Muscle layer of duodenum (tissue), 2 donors: ENCODE data around the gene AMPD3.

Source experiments
- H3K27ac ChIP-seq: one replicate; pipeline ENCODE4 v1.7.0; 2013; ENCODE audit warnings: mild to moderate bottlenecking, low read length
- H3K27me3 ChIP-seq: one replicate; pipeline ENCODE4 v1.7.0; 2013; ENCODE audit warnings: low read depth, mild to moderate bottlenecking, control low read depth, low read length
- H3K36me3 ChIP-seq, 2 donors: one replicate each; pipeline ENCODE4 v1.7.0; 2013; ENCODE audit warnings: low read length in 2 of 2, control low read depth in 1 of 2, mild to moderate bottlenecking in 1 of 2; ENCODE audit not compliant: insufficient read depth in 2 of 2, control insufficient read depth in 1 of 2
- H3K4me1 ChIP-seq, 2 donors: one replicate each; pipeline ENCODE4 v1.7.0; 2013; ENCODE audit warnings: low read length in 2 of 2, mild to moderate bottlenecking in 2 of 2, control low read depth in 1 of 2, moderate library complexity in 1 of 2; ENCODE audit not compliant: insufficient read depth in 2 of 2, control insufficient read depth in 1 of 2
- H3K4me3 ChIP-seq, 2 donors: one replicate each; pipeline ENCODE4 v1.7.0; 2013; ENCODE audit warnings: low read length in 2 of 2, low read depth in 1 of 2, mild to moderate bottlenecking in 1 of 2
- H3K9me3 ChIP-seq, 2 donors: one replicate each; pipeline ENCODE4 v1.7.0; 2013; ENCODE audit warnings: low read length in 2 of 2, control low read depth in 1 of 2, mild to moderate bottlenecking in 1 of 2; ENCODE audit not compliant: control insufficient read depth in 1 of 2
- donor health status: healthy.

The AMPD3 gene

DNA sequence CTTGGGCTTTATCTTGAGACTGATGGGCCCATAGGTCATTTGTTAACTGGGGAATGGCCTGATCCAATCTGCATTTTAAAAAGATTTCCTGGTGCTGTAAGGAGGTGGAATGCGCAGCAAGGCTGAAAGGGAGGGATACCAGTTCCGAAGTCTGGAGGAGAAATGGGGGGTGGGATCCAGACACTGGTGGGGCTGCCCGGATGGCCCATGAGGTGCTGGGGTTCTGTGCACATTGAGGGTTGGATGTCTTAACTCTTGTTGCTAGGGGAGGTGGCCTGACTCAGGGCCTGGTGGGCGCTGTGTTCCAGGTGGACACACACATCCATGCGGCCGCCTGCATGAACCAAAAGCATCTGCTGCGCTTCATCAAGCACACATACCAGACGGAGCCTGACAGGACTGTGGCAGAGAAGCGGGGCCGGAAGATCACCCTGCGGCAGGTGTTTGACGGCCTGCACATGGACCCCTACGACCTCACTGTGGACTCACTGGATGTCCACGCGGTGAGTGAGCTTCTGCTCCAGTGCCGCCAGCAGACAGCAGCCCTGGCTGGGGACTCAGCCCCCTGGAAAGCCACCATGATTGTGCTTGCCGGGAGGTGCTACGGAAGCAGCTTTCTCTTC is 38.1 kb downstream of the AMPD3 start:
- Histone ChIP-seq H3K4me1 (no peaks in the 10 kb centered on the region), H3K4me3 (no peak overlapping the region), H3K27ac (no peak overlapping the region), H3K27me3 (no peaks in the 10 kb centered on the region), H3K36me3 (peaks cover 12 to 16% of the 10 kb centered on the region in 2 donors), H3K9me3 (no peaks in the 10 kb centered on the region)

DNA sequence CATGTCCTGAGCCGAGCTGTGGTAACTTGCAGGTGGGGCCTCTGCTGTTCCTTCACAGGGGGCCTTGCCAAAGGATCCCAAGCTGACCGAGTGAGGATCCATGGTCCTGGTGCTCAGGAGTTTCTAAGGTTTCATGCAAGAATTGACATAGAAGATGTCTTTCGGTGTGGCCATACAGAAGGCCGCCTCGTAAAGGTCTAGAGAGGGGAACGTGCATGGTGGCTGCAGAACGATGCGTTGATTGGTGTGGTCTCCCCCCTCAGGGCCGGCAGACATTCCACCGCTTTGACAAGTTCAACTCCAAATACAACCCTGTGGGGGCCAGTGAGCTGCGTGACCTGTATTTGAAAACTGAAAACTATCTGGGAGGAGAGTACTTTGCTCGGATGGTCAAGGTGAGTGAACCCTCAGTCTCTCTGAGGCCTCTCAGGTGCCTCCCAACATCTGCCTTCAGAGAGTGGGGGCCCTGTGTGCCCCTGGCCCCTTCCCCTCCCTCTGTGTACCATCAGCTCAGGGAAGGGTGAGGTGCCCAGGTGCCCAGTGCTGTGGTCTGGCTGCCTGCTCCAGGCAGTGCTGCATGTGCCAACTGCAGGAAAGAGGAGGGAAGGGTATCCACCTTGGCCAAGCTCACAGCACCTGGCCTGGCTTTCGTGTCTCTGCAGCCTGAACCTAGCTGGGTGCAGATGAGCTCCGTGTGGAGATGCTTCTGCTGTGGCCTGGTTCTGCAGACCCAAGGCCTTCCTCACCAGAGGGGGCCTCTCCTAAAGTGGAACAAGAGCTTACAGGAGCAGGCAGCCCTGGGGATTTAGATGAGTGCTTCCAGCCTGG is 39.8 kb downstream of the AMPD3 start:
- H3K9me3 ChIP-seq = no peaks in the 10 kb centered on the region
- no peak overlapping the region for H3K27ac ChIP-seq
- H3K4me3 ChIP-seq = no peak overlapping the region
- H3K36me3 ChIP-seq = peaks cover 15 to 22% of the 10 kb centered on the region in 2 donors
- no peaks in the 10 kb centered on the region for H3K4me1 ChIP-seq
- H3K27me3 ChIP-seq = no peaks in the 10 kb centered on the region

DNA sequence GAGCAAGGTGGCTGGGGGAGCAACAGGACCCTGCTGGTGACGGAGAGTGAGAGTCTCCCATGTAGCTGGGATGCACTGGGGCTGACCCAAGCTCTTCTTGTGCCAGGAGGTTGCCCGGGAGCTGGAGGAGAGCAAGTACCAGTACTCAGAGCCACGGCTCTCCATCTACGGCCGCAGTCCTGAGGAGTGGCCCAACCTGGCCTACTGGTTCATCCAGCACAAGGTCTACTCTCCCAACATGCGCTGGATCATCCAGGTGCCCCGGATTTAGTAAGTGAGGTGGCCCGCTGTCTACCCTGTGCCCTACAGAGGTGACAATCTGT is 40.4 kb downstream of the AMPD3 start:
- Histone ChIP-seq H3K4me1 (no peaks in the 10 kb centered on the region), H3K27ac (no peak overlapping the region), H3K36me3 (peaks cover 20 to 25% of the 10 kb centered on the region in 2 donors), H3K4me3 (no peak overlapping the region), H3K27me3 (no peaks in the 10 kb centered on the region), H3K9me3 (no peaks in the 10 kb centered on the region)

DNA sequence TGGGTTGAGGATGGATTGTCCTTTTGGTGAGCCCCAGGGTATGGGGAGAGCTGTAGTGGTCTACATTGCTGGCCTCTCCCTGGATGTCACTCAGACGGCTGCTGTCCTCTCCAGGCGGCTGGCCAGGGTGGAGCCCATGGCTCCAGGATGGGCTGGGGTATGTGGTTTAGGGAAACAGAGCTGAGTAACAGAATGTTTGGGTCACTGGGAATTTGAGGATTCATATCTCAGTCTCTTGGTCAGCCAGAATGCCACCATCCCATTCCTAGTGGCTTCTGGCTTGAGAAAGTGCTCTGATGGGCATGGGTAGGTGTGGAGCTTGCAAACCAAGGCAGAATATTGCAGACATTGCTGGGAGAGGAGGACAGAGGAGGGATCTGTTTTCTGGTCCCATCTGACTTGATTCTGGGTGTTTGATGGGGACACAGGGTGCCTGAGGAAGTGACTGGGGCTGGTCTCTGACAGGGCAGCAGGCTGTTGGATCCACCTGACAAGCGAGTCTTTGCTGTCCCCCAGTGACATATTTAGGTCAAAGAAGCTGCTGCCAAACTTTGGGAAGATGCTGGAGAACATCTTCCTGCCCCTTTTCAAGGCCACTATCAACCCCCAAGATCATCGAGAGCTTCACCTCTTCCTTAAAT is 41.4 kb downstream of the AMPD3 start:
- H3K4me1 ChIP-seq = no peaks in the 10 kb centered on the region
- no peaks in the 10 kb centered on the region for H3K9me3 ChIP-seq
- no peak overlapping the region for H3K27ac ChIP-seq
- H3K4me3 ChIP-seq = no peak overlapping the region
- H3K36me3 ChIP-seq = peaks cover 25% of the 10 kb centered on the region in 2 donors
- H3K27me3 ChIP-seq = no peaks in the 10 kb centered on the region

DNA sequence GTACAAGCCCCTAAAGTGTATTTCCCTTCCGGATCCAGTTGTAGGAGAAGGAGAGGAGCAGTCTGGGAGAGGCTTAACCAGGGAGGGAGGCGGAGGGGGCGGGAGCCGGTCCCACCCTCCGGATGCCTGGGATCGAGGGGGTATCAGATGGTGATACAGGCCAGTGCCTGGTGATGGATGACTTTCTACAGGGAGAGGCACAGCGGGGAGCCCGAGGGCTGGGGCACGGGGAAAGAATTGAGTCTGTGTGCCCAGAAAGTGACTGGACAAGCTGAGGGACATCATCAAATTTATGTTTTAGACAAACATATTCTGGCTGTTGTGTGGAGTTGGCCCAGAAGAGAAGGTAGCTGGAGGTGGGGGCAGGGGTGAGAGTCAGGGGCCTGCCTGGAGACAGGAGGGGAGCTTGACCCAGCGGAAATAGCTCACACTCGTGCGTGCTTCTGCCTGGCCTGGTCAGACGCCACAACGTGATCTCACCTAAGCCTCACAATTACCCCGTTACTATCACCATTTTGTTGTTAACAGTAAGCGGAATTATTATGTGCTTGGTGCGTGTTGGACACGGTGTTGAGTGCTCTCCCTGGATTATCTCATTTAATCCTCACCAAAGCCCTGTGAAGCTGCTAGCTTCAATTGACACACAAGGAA is 42.4 kb downstream of the AMPD3 start:
- Histone ChIP-seq H3K9me3 (no peaks in the 10 kb centered on the region), H3K36me3 (peaks cover 21 to 25% of the 10 kb centered on the region in 2 donors), H3K4me3 (no peak overlapping the region), H3K4me1 (no peaks in the 10 kb centered on the region), H3K27ac (no peak overlapping the region), H3K27me3 (no peaks in the 10 kb centered on the region)

DNA sequence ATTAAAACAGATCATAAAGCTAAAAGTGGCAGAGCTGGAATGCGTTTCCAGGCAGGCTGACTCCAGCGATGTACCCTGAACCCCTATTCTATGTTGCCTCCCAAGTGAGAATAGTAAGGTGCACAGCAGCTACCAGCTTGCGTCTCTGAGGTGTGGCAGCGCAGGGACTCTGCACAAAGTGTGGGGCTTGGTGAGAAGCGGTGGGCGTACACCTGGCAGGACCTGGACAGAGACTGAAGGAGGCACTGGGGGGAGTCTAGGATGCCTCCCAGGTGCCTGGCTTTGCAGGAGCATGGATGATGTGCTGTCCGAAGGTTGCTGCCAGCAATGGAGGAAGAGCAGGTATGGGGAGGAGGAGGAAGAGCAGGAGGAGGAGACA is 42.9 kb downstream of the AMPD3 start:
- Histone ChIP-seq H3K9me3 (no peaks in the 10 kb centered on the region), H3K4me1 (no peaks in the 10 kb centered on the region), H3K27me3 (no peaks in the 10 kb centered on the region), H3K4me3 (no peak overlapping the region), H3K27ac (no peak overlapping the region), H3K36me3 (peaks cover 18 to 25% of the 10 kb centered on the region in 2 donors)

DNA sequence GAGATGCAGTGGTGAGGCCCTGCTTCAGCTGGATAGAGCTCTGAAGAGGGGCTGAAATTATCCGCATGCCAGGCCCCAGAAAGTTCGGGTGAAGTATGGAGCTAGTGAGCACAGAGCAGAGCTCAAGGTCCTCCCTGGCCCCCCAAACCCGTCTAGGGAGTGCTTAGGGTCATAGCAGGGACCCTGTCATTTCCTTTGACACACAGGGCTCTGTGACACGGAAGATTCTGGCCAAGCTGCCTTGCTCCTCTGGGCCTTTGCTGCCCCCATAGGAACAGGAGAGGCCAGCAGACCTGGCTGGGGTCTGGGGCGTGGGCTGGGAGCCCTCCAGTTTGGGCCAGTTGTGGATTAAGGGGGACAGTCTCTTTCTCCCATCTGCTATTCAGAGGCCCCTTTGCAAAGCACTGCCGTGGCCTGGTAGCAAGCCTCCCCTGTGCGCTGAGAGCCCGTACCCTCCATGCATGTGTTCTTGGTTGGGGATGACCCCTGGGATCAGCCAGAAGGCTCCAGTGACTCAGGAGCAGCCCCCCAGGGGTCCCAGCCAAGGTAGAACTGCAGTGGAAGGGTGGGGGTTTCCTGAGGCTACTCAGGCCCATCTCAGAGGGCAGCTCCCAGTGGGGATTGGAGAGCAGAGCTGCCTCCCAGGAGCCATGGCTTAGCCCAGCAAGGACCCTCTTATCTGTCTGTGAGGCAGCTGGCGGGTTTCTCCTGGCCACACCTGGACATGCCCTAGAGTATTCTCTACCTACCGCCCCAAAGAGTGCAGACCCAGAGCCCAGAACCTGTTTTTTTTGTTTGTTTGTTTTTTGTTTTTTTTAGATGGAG is 43.6 kb downstream of the AMPD3 start:
- H3K36me3 ChIP-seq = peaks cover 18 to 22% of the 10 kb centered on the region in 2 donors
- H3K4me1 ChIP-seq = no peaks in the 10 kb centered on the region
- no peaks in the 10 kb centered on the region for H3K27me3 ChIP-seq
- no peaks in the 10 kb centered on the region for H3K9me3 ChIP-seq
- H3K4me3 ChIP-seq = no peak overlapping the region
- no peak overlapping the region for H3K27ac ChIP-seq

DNA sequence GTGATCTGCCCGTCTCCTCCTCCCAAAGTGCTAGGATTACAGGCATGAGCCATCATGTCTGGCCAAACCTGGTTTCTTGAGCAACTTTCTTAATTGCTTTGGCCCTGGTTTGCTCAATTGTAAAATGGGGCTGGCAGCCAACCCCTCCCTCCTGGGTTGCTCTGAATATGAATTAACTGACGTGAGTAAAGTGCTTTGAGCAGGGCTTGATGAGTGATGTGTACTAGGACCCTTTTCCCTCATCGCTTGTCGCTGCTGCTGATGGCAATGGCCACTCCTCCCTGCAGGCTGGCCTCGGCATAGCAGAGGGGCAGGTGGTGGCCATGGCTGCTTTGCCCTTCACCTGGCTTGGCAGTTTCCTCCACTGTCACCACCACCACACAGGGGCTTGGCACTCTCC is 44.4 kb downstream of the AMPD3 start:
- Histone ChIP-seq H3K36me3 (peaks cover 22 to 24% of the 10 kb centered on the region in 2 donors), H3K27ac (no peak overlapping the region)

DNA sequence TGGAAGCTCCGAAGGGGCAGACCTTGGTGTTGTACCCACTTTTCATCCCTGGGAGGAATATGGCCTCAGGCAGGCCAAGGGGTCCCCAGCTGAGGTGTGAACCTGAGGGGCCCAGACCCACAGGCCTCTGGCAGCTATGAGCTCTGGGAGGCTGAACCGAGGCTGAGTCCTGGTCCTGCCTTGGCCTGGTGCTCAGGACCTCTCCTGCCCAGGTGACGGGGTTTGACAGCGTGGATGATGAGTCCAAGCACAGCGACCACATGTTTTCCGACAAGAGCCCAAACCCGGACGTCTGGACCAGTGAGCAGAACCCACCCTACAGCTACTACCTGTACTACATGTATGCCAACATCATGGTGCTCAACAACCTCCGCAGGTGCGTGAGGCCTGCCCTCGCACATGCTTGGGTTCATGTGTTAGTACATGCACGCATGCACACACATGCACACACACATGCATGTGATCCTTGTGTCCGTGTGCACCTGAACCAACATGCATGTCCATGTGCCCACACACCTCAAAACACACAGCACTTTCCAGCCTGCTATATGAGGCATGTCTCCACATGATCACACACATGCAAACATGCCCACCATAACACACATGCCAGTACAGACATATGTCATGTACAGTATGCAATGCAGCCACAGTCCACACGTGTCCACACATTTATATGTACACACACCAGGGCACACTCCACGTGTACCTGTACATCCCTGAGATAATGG is 45.0 kb downstream of the AMPD3 start:
- Histone ChIP-seq H3K27ac (no peak overlapping the region), H3K4me3 (no peak overlapping the region), H3K36me3 (peaks cover 23 to 24% of the 10 kb centered on the region in 2 donors)

More for the DNA sequence above, 44.4 kb downstream of the AMPD3 start:
- Histone ChIP-seq H3K9me3 (no peaks in the 10 kb centered on the region), H3K4me1 (no peaks in the 10 kb centered on the region), H3K27me3 (no peaks in the 10 kb centered on the region), H3K4me3 (no peak overlapping the region)

More for the DNA sequence above, 45.0 kb downstream of the AMPD3 start:
- H3K27me3 ChIP-seq = no peaks in the 10 kb centered on the region
- H3K4me1 ChIP-seq = no peaks in the 10 kb centered on the region
- H3K9me3 ChIP-seq = no peaks in the 10 kb centered on the region
